SK-N-SH treated with all-trans-retinoic acid at 6 μM for 48 hours (cell line): ENCODE data around the gene APOLD1.

Experiments
- ARNTL ChIP-seq: fragments of 450-650 bp; formaldehyde crosslinking; IDR thresholded peaks from 2 replicates; pipeline ENCODE4 v1.5.0; 2020; ENCODE audit warnings: low read depth, mild to moderate bottlenecking, moderate library complexity, borderline replicate concordance
- GLIS3 ChIP-seq: fragments of 250-450 bp; sonication (Bioruptor Pico); IDR thresholded peaks from 2 replicates; pipeline ENCODE4 v1.5.0; 2020; ENCODE audit warnings: mild to moderate bottlenecking, moderate library complexity
- ISL1 ChIP-seq: fragments of 250-450 bp; sonication (Bioruptor Pico); IDR thresholded peaks from 2 replicates; pipeline ENCODE4 v2.1.2; 2022; ENCODE audit warnings: mild to moderate bottlenecking, moderate library complexity
- RARB ChIP-seq: fragments of 250-450 bp; sonication (Bioruptor Pico); IDR thresholded peaks from 2 replicates; pipeline ENCODE4 v1.8.0; 2021; ENCODE audit warnings: mild to moderate bottlenecking, moderate library complexity
- TCF4 ChIP-seq: fragments of 250-450 bp; sonication (Bioruptor Pico); IDR thresholded peaks from 2 replicates; pipeline ENCODE4 v1.8.0; 2021; ENCODE audit warnings: mild to moderate bottlenecking, moderate library complexity, borderline replicate concordance
- ZC3H10 ChIP-seq: fragments of 250-450 bp; sonication (Bioruptor Pico); IDR thresholded peaks from 2 replicates; pipeline ENCODE4 v1.5.1; 2021; ENCODE audit warnings: mild to moderate bottlenecking, moderate library complexity
- ZFP30 ChIP-seq: fragments of 450-650 bp; formaldehyde crosslinking; IDR thresholded peaks from 2 replicates; pipeline ENCODE4 v1.5.0; 2022; ENCODE audit warnings: mild to moderate bottlenecking, moderate library complexity
- ZNF565 ChIP-seq: fragments of 450-650 bp; formaldehyde crosslinking; conservative IDR thresholded peaks from 2 replicates; pipeline ENCODE4 v1.5.0; 2020; ENCODE audit warnings: low read depth, mild to moderate bottlenecking, moderate library complexity
- TF ChIP-seq, protein P1 (sequence below): fragments of 250-450 bp; sonication (Bioruptor Pico); IDR thresholded peaks from 2 replicates; pipeline ENCODE4 v1.8.0; 2020; ENCODE audit warnings: mild to moderate bottlenecking, moderate library complexity, borderline replicate concordance
- TF ChIP-seq, protein P2 (sequence below): fragments of 250-450 bp; sonication (Bioruptor Pico); IDR thresholded peaks from 2 replicates; pipeline ENCODE4 v1.5.1; 2020; ENCODE audit warnings: low read depth, mild to moderate bottlenecking, moderate library complexity
- TF ChIP-seq, protein P3 (sequence below): fragments of 250-450 bp; sonication (Bioruptor Pico); IDR thresholded peaks from 2 replicates; pipeline ENCODE4 v1.5.0; 2020; ENCODE audit warnings: mild to moderate bottlenecking, moderate library complexity

DNA sequence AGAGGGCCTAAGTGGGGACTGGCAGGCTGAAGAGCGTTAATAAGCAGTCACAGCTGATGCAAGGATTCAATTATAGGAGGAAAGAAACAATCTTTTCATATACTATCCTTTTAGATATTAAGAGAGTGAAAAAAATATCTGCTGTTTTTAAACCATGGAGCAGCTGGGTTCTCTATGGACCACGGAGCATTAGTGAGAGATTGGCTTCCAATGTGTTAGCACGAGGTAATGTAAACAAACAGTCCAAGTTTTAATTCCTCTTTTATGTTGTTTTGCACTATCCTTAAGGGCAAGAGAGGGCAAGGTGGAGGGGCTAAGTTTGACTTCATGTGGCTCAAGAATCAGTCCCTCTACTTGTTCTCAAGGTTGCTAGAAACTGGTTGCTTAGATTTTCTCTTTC lies 37.4 kb upstream of the APOLD1 start:
- TF ChIP-seq ARNTL (CRISPR knock-in tag) (no peak), GLIS3 (no peak), RARB (CRISPR knock-in tag) (no peak), ZC3H10 (CRISPR knock-in tag) (no peak), ISL1 (CRISPR knock-in tag) (no peak), ZFP30 (CRISPR knock-in tag) (no peak), ZNF565 (CRISPR knock-in tag) (no peak), TCF4 (CRISPR knock-in tag) (no peak)
- TF ChIP-seq, protein P1, sequence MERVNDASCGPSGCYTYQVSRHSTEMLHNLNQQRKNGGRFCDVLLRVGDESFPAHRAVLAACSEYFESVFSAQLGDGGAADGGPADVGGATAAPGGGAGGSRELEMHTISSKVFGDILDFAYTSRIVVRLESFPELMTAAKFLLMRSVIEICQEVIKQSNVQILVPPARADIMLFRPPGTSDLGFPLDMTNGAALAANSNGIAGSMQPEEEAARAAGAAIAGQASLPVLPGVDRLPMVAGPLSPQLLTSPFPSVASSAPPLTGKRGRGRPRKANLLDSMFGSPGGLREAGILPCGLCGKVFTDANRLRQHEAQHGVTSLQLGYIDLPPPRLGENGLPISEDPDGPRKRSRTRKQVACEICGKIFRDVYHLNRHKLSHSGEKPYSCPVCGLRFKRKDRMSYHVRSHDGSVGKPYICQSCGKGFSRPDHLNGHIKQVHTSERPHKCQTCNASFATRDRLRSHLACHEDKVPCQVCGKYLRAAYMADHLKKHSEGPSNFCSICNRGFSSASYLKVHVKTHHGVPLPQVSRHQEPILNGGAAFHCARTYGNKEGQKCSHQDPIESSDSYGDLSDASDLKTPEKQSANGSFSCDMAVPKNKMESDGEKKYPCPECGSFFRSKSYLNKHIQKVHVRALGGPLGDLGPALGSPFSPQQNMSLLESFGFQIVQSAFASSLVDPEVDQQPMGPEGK (CRISPR knock-in tag) = no peak
- TF ChIP-seq, protein P2, sequence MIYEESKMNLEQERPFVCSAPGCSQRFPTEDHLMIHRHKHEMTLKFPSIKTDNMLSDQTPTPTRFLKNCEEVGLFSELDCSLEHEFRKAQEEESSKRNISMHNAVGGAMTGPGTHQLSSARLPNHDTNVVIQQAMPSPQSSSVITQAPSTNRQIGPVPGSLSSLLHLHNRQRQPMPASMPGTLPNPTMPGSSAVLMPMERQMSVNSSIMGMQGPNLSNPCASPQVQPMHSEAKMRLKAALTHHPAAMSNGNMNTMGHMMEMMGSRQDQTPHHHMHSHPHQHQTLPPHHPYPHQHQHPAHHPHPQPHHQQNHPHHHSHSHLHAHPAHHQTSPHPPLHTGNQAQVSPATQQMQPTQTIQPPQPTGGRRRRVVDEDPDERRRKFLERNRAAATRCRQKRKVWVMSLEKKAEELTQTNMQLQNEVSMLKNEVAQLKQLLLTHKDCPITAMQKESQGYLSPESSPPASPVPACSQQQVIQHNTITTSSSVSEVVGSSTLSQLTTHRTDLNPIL (CRISPR knock-in tag) = no peak
- TF ChIP-seq, protein P3, sequence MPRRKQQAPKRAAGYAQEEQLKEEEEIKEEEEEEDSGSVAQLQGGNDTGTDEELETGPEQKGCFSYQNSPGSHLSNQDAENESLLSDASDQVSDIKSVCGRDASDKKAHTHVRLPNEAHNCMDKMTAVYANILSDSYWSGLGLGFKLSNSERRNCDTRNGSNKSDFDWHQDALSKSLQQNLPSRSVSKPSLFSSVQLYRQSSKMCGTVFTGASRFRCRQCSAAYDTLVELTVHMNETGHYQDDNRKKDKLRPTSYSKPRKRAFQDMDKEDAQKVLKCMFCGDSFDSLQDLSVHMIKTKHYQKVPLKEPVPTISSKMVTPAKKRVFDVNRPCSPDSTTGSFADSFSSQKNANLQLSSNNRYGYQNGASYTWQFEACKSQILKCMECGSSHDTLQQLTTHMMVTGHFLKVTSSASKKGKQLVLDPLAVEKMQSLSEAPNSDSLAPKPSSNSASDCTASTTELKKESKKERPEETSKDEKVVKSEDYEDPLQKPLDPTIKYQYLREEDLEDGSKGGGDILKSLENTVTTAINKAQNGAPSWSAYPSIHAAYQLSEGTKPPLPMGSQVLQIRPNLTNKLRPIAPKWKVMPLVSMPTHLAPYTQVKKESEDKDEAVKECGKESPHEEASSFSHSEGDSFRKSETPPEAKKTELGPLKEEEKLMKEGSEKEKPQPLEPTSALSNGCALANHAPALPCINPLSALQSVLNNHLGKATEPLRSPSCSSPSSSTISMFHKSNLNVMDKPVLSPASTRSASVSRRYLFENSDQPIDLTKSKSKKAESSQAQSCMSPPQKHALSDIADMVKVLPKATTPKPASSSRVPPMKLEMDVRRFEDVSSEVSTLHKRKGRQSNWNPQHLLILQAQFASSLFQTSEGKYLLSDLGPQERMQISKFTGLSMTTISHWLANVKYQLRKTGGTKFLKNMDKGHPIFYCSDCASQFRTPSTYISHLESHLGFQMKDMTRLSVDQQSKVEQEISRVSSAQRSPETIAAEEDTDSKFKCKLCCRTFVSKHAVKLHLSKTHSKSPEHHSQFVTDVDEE = no peak
